BLaER1 treated with 17β-estradiol and CSF1 and Interleukin-3, amounts not matched to agents 10 nM and 100 nM (cell line): ENCODE data around the gene ZNF345.

ENCODE experiments used
- H3K27ac ChIP-seq, 11 experiments: shearing (Covaris generic); formaldehyde crosslinking; 2 replicates each; pipeline ENCODE4 v1.8.1; 2022
- H3K27me3 ChIP-seq, 11 experiments: shearing (Covaris generic); formaldehyde crosslinking; 2 replicates each; pipeline ENCODE4 v1.8.1; 2022
- H3K36me3 ChIP-seq, 11 experiments: shearing (Covaris generic); formaldehyde crosslinking; 2 replicates each; pipeline ENCODE4 v1.8.1; 2022
- H3K4me1 ChIP-seq, 10 experiments: shearing (Covaris generic); formaldehyde crosslinking; 2 replicates each; pipeline ENCODE4 v1.8.1; 2022
- H3K4me2 ChIP-seq, 11 experiments: shearing (Covaris generic); formaldehyde crosslinking; 2 replicates each; pipeline ENCODE4 v1.8.1; 2022
- H3K4me3 ChIP-seq, 10 experiments: shearing (Covaris generic); formaldehyde crosslinking; 2 replicates each; pipeline ENCODE4 v1.8.1; 2022
- H3K9ac ChIP-seq, 11 experiments: shearing (Covaris generic); formaldehyde crosslinking; 2 replicates each; pipeline ENCODE4 v1.8.1; 2022
- H3K9me3 ChIP-seq, 11 experiments: shearing (Covaris generic); formaldehyde crosslinking; replicated peaks in 1 of 11; 2 replicates each; pipeline ENCODE4 v1.8.1; 2022
- H4K20me1 ChIP-seq, 11 experiments: shearing (Covaris generic); formaldehyde crosslinking; 2 replicates each; pipeline ENCODE4 v1.8.1; 2022
- Cebpa-rat ChIP-seq, 11 experiments: shearing (Covaris generic); IDR thresholded peaks; 2 replicates each; pipeline ENCODE4 v1.8.1; 2022

The ZNF345 gene

DNA sequence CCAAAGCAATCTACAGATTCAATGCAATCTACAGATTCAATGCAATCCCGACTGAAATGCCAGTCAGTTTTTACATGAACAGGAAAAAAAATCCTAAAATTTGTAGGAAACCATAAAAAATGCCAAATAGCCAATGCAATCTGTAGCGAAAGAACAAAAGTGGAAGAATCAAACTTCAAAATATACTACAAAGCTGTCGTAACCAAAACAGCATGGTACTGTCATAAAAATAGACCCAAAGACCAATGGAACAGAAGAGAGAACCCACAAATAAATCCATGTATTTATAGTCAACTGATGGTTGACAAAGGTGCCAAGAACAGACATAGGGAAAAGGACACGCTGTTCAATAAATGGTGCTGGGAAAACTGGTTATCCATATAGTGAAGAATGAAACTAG, 47.7 kb downstream of the ZNF345 start:
- Histone ChIP-seq H3K27ac (no peak overlapping the region), H3K4me3 (peak overlapping the region in 2 of 10 experiments; percentile 7 to 18; a peak in 2 of 20 replicates), H3K9me3 (peaks cover 97 to 100% (median 99%) of the 10 kb centered on the region in 11 experiments), H3K9ac (no peak overlapping the region), H3K27me3 (no peaks in the 10 kb centered on the region), H4K20me1 (no peaks in the 10 kb centered on the region), H3K4me2 (no peak overlapping the region), H3K4me1 (no peaks in the 10 kb centered on the region), H3K36me3 (peaks cover 96 to 100% (median 98%) of the 10 kb centered on the region in 11 experiments)
- TF ChIP-seq Cebpa-rat (IDR thresholded peaks at IDR 0.05): no peak

DNA sequence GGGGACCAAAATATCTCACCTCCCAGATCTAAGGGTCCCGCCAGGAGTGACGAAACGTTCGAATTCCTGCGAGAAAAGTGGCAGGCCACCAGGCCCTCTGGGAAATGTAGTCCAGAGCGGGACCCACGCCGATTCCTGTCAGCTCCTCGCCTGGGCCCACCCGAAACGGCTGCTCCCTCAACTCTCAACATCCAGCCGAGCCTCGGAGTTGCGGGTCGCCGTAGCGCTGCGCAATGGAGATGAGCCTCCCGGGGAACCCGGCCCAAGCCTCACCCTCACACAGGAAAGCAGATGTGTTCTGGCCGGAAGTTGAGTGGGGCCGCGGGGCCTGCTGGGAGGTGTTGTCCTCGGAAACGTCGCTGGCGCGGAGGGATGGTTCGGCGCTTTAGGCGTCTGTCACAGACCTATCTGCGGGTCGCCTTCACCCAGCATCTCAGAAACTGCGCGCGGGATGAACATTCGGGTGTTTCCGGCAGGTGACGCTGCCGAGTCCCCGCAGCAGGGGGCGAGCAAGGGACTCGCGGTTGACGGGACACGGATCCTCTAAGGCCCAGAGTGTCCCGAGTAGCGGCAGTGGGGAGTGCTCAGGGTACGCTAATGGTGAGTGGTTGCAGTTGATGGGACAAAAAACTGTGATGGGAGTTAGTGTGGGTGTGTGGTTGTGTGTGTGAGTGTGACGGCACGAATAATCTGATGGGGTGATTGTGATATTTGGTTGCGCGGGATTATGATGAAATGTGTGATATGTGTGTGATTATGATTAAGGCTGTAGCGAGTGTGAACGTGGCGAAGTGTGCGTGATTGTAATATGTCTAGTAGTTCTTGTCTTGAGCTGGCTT, 65.5 kb downstream of the ZNF345 start, which contains the start of the genes ZNF568 and ZNF829:
Gene ZNF568, plus strand, starts transcription at position 341 of the 839 bp plus-strand sequence. CDS start 6,439 bp downstream, outside the sequence.
Gene ZNF829, minus strand, starts transcription at position 300 of the 839 bp plus-strand sequence. CDS start 1,124 bp downstream, outside the sequence.
- Histone ChIP-seq H3K4me2 (peak within 1 kb of the TSS; percentile 66 to 90 (median 87)), H3K27me3 (no peaks in the 10 kb centered on the region), H3K36me3 (peaks cover 53 to 76% (median 66%) of the 10 kb centered on the region in 11 experiments), H3K9me3 (peaks cover 46 to 86% (median 65%) of the 10 kb centered on the region in 11 experiments), H3K9ac (peak within 1 kb of the TSS; percentile 88 to 98 (median 94)), H3K4me1 (peaks cover 8 to 19% (median 13%) of the 10 kb centered on the region in 10 experiments), H3K4me3 (peak within 1 kb of the TSS; percentile 59 to 78 (median 68)), H3K27ac (peak within 1 kb of the TSS; percentile 88 to 98 (median 97)), H4K20me1 (no peaks in the 10 kb centered on the region)
- TF ChIP-seq Cebpa-rat (IDR thresholded peaks at IDR 0.05): no peak

DNA sequence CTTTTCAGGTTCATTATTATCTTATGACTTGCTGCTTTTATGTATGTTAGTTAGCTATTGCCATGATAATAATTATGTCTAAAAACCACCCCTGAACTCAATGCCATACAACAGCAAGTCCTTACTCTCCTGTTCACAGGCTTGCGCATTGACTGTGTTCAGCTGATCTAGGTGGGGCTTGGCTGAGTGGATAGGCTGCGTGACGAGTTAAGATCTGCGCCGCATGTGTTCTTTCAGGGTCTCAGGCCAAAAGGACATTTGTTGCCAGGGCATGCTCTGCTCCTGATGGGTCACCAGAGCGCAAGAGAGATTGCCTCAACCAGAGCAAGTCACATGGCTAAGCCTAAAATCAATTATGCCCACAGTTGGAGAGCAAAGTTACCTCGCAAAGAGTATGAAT, 66.3 kb downstream of the ZNF345 start:
- Histone ChIP-seq H4K20me1 (no peaks in the 10 kb centered on the region), H3K4me1 (peaks cover 8 to 19% (median 13%) of the 10 kb centered on the region in 10 experiments), H3K9me3 (peaks cover 42 to 86% (median 59%) of the 10 kb centered on the region in 11 experiments), H3K27ac (peak overlapping the region; percentile 88 to 98 (median 97); a peak in 21 of 22 replicates), H3K9ac (peak overlapping the region; percentile 88 to 98 (median 94)), H3K36me3 (peaks cover 51 to 76% (median 66%) of the 10 kb centered on the region in 11 experiments), H3K4me3 (peak overlapping the region; percentile 59 to 78 (median 68)), H3K4me2 (peak overlapping the region; percentile 66 to 90 (median 87)), H3K27me3 (no peaks in the 10 kb centered on the region)
- TF ChIP-seq Cebpa-rat (IDR thresholded peaks at IDR 0.05): no peak

DNA sequence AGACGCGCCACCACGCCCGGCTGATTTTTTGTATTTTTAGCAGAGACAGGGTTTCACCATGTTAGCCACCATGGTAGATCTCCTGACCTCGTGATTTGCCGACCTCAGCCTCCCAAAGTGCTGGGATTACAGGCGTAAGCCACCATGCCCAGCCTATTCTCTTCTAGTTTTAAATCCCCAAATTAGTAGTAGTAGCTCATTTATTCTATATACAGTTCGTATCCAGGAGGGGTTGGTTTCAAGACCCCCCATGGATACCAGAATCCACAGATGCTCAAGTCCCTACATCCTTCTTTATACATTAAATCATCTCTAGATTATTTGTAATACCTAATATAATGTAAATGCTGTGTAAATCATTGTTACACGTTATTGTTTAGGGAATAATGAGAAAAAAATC, 67.4 kb downstream of the ZNF345 start:
- no peak for TF ChIP-seq Cebpa-rat (IDR thresholded peaks at IDR 0.05)
- Histone ChIP-seq H3K4me3 (no peak overlapping the region), H3K27ac (no peak overlapping the region), H3K4me1 (peaks cover 8 to 19% (median 13%) of the 10 kb centered on the region in 10 experiments), H3K27me3 (no peaks in the 10 kb centered on the region), H3K4me2 (no peak overlapping the region), H3K36me3 (peaks cover 51 to 76% (median 66%) of the 10 kb centered on the region in 11 experiments), H3K9me3 (peaks cover 40 to 86% (median 59%) of the 10 kb centered on the region in 11 experiments; a peak in 21 of 22 replicates), H4K20me1 (no peaks in the 10 kb centered on the region), H3K9ac (no peak overlapping the region)
